HepG2 (cell line): ENCODE results near the gene LMNA. TPM values are rescaled to one million over a fixed set of nuclear protein-coding genes. Genes with fewer than 3 reads are reported as not detected.

Experiments used
- ARNT2 ChIP-seq: sonication (generic); formaldehyde crosslinking; IDR thresholded peaks from 2 replicates; pipeline ENCODE4 v1.8.0; 2022; ENCODE audit warnings: mild to moderate bottlenecking, low read depth, missing genetic modification reagents, moderate library complexity
- FOXK2 ChIP-seq: fragments of 450-650 bp; IDR thresholded peaks from 2 replicates; pipeline ENCODE4 v1.6.1; 2016
- GTF3A ChIP-seq: sonication (generic); formaldehyde crosslinking; conservative IDR thresholded peaks from 2 replicates; pipeline ENCODE4 v1.4.0; 2020; ENCODE audit warnings: mild to moderate bottlenecking, missing genetic modification reagents
- HNF4A ChIP-seq: sonication (generic); formaldehyde crosslinking; IDR thresholded peaks from 2 replicates; pipeline ENCODE4 v1.4.0; 2020; ENCODE audit warnings: missing genetic modification reagents
- JARID2 ChIP-seq: sonication (generic); formaldehyde crosslinking; IDR thresholded peaks from 2 replicates; pipeline ENCODE4 v1.8.1; 2023; ENCODE audit warnings: missing genetic modification reagents, inconsistent platforms; ENCODE audit not compliant: insufficient replicate concordance
- JUND ChIP-seq: sonication (generic); formaldehyde crosslinking; IDR thresholded peaks from 2 replicates; pipeline ENCODE4 v1.8.0; 2022; ENCODE audit warnings: mild to moderate bottlenecking, missing genetic modification reagents
- KDM2A ChIP-seq: sonication (generic); formaldehyde crosslinking; IDR thresholded peaks from 2 replicates; pipeline ENCODE4 v1.4.0; 2020; ENCODE audit warnings: low read depth, missing genetic modification reagents, borderline replicate concordance
- KMT2A ChIP-seq: sonication (generic); formaldehyde crosslinking; IDR thresholded peaks from 2 replicates; pipeline ENCODE4 v1.4.0; 2020; ENCODE audit warnings: missing genetic modification reagents
- NR1H2 ChIP-seq: sonication (generic); formaldehyde crosslinking; IDR thresholded peaks from 2 replicates; pipeline ENCODE4 v1.8.1; 2022; ENCODE audit warnings: low read depth, missing genetic modification reagents, borderline replicate concordance
- RFX1 ChIP-seq: fragments of 450-650 bp; IDR thresholded peaks from 2 replicates; pipeline ENCODE4 v1.6.1; 2017
- RXRB ChIP-seq: IDR thresholded peaks from 2 replicates; pipeline ENCODE4 v1.6.1; 2016; ENCODE audit warnings: borderline replicate concordance, missing genetic modification reagents, missing compliant biosample characterization
- SATB2 ChIP-seq: sonication (generic); formaldehyde crosslinking; IDR thresholded peaks from 2 replicates; pipeline ENCODE4 v1.5.0; 2020; ENCODE audit warnings: missing genetic modification reagents
- ZBTB7B ChIP-seq: sonication (generic); formaldehyde crosslinking; IDR thresholded peaks from 2 replicates; pipeline ENCODE4 v1.4.0; 2020; ENCODE audit warnings: missing genetic modification reagents
- polyA plus RNA-seq, 8 experiments: library from polyadenylated mRNA; depleted of rRNA in 3 of 8; stranded (reverse) in 7 of 8; unstranded in 1 of 8; fragments of >200 nt; fragmentation: Illumina TruSeq in 4 of 8; extraction: Trizol in 4 of 8; gene quantifications; 2 replicates each; pipeline versions ENCODE4 v1.2.1 to v1.2.3, GENCODE V29; 2011 to 2016; ENCODE audit warnings: low read depth in 4 of 8, missing spikeins in 1 of 8, mixed read lengths in 1 of 8; ENCODE audit not compliant: insufficient read depth in 1 of 8
- total RNA-seq, 5 experiments: library from RNA; depleted of rRNA; stranded (reverse); fragments of >200 nt; fragmentation: Illumina TruSeq; extraction: Trizol; gene quantifications; 2 replicates each; pipeline ENCODE4 v1.2.3, GENCODE V29; 2016; ENCODE audit warnings: low read depth in 1 of 5
- TF ChIP-seq, protein P1 (sequence below): sonication (generic); formaldehyde crosslinking; IDR thresholded peaks from 2 replicates; pipeline ENCODE4 v1.5.1; 2020; ENCODE audit warnings: mild to moderate bottlenecking, missing genetic modification reagents, borderline replicate concordance
- TF ChIP-seq, protein P2 (sequence below): IDR thresholded peaks from 2 replicates; pipeline ENCODE4 v1.6.1; 2012; ENCODE audit warnings: low read length, improper control_type of control experiment
- TF ChIP-seq, protein P3 (sequence below): sonication (generic); formaldehyde crosslinking; IDR thresholded peaks from 2 replicates; pipeline ENCODE4 v1.8.1; 2023; ENCODE audit warnings: mild to moderate bottlenecking, moderate library complexity, missing genetic modification reagents
- TF ChIP-seq, protein P4 (sequence below): sonication (generic); formaldehyde crosslinking; IDR thresholded peaks from 2 replicates; pipeline ENCODE4 v1.4.0; 2020; ENCODE audit warnings: missing genetic modification reagents

The LMNA gene
- total and polyA plus RNA-seq, 2 of the 13 experiments (the other 11 are each of a cell fraction or from before 2014, with no cell fraction given): 107 to 225 TPM

DNA sequence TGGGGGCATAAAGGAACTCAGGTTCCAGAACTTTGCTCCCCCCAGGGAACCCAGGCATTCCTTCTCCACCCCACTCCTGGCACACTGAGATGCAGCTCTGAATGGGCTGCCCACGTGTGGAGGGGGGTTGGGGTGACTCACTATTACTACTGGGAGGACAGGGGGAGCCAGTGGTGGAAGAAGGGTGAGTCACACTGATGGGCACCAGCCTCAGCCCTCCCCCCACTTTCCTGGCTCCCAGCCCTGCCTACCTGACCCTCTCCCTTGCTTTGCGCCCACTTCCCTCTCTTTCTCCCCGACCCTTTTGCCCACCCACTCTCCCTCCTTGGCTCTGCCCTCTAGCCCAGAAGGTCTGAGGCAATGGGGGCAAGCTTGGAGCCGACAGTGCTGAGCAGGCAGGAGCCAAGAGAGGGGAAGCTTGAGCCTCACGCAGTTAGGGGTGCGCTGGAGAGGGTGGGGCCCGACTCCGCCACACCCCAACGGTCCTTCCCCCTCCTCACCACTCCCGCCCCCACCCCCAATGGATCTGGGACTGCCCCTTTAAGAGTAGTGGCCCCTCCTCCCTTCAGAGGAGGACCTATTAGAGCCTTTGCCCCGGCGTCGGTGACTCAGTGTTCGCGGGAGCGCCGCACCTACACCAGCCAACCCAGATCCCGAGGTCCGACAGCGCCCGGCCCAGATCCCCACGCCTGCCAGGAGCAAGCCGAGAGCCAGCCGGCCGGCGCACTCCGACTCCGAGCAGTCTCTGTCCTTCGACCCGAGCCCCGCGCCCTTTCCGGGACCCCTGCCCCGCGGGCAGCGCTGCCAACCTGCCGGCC is at the start of gene LMNA (continued):
- TF ChIP-seq, protein P1, sequence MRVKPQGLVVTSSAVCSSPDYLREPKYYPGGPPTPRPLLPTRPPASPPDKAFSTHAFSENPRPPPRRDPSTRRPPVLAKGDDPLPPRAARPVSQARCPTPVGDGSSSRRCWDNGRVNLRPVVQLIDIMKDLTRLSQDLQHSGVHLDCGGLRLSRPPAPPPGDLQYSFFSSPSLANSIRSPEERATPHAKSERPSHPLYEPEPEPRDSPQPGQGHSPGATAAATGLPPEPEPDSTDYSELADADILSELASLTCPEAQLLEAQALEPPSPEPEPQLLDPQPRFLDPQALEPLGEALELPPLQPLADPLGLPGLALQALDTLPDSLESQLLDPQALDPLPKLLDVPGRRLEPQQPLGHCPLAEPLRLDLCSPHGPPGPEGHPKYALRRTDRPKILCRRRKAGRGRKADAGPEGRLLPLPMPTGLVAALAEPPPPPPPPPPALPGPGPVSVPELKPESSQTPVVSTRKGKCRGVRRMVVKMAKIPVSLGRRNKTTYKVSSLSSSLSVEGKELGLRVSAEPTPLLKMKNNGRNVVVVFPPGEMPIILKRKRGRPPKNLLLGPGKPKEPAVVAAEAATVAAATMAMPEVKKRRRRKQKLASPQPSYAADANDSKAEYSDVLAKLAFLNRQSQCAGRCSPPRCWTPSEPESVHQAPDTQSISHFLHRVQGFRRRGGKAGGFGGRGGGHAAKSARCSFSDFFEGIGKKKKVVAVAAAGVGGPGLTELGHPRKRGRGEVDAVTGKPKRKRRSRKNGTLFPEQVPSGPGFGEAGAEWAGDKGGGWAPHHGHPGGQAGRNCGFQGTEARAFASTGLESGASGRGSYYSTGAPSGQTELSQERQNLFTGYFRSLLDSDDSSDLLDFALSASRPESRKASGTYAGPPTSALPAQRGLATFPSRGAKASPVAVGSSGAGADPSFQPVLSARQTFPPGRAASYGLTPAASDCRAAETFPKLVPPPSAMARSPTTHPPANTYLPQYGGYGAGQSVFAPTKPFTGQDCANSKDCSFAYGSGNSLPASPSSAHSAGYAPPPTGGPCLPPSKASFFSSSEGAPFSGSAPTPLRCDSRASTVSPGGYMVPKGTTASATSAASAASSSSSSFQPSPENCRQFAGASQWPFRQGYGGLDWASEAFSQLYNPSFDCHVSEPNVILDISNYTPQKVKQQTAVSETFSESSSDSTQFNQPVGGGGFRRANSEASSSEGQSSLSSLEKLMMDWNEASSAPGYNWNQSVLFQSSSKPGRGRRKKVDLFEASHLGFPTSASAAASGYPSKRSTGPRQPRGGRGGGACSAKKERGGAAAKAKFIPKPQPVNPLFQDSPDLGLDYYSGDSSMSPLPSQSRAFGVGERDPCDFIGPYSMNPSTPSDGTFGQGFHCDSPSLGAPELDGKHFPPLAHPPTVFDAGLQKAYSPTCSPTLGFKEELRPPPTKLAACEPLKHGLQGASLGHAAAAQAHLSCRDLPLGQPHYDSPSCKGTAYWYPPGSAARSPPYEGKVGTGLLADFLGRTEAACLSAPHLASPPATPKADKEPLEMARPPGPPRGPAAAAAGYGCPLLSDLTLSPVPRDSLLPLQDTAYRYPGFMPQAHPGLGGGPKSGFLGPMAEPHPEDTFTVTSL: no peak
- TF ChIP-seq KMT2A (CRISPR knock-in tag) (no peak), FOXK2 (no peak), NR1H2 (CRISPR knock-in tag) (no peak), ARNT2 (peak; percentile 16; the same call in 1 of the 2 replicates), HNF4A (CRISPR knock-in tag) (no peak), SATB2 (CRISPR knock-in tag) (no peak), KDM2A (CRISPR knock-in tag) (peak; percentile 74), JARID2 (CRISPR knock-in tag) (no peak), RXRB (CRISPR knock-in tag) (peak; percentile 32; the same call in 1 of the 2 replicates), ZBTB7B (CRISPR knock-in tag) (no peak), JUND (CRISPR knock-in tag) (peak; percentile 79), RFX1 (no peak), GTF3A (no peak)
- TF ChIP-seq, protein P2, sequence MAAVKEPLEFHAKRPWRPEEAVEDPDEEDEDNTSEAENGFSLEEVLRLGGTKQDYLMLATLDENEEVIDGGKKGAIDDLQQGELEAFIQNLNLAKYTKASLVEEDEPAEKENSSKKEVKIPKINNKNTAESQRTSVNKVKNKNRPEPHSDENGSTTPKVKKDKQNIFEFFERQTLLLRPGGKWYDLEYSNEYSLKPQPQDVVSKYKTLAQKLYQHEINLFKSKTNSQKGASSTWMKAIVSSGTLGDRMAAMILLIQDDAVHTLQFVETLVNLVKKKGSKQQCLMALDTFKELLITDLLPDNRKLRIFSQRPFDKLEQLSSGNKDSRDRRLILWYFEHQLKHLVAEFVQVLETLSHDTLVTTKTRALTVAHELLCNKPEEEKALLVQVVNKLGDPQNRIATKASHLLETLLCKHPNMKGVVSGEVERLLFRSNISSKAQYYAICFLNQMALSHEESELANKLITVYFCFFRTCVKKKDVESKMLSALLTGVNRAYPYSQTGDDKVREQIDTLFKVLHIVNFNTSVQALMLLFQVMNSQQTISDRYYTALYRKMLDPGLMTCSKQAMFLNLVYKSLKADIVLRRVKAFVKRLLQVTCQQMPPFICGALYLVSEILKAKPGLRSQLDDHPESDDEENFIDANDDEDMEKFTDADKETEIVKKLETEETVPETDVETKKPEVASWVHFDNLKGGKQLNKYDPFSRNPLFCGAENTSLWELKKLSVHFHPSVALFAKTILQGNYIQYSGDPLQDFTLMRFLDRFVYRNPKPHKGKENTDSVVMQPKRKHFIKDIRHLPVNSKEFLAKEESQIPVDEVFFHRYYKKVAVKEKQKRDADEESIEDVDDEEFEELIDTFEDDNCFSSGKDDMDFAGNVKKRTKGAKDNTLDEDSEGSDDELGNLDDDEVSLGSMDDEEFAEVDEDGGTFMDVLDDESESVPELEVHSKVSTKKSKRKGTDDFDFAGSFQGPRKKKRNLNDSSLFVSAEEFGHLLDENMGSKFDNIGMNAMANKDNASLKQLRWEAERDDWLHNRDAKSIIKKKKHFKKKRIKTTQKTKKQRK: no peak
- TF ChIP-seq, protein P3, sequence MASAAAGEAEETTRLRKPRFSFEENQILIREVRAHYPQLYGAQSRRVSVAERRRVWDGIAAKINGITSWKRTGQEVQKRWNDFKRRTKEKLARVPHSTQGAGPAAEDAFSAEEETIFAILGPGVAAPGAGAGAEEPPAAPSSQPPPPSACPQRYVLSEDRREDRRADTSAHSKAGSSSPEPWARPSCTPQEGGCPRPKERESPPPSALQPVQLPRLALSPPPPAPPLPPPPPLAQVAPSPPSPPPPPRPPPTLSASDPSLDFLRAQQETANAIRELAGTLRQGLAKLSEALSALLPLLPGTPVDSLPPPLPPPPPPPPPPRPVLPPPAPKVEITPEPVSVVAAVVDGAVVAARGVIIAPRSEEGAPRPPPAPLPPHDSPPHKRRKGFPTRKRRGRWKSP: peak; percentile 77; the same call in 1 of the 2 replicates
- TF ChIP-seq, protein P4, sequence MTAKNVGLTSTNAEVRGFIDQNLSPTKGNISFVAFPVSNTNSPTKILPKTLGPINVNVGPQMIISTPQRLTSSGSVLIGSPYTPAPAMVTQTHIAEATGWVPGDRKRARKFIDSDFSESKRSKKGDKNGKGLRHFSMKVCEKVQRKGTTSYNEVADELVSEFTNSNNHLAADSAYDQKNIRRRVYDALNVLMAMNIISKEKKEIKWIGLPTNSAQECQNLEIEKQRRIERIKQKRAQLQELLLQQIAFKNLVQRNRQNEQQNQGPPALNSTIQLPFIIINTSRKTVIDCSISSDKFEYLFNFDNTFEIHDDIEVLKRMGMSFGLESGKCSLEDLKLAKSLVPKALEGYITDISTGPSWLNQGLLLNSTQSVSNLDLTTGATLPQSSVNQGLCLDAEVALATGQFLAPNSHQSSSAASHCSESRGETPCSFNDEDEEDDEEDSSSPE: peak; percentile 51; the same call in 1 of the 2 replicates
